Stimulated activated effector memory CD8-positive, alpha-beta T cell treated with anti-CD3 and anti-CD28 coated beads, Interleukin-12 subunit alpha, Interleukin-12 subunit beta, amount 100 ng/mL, for 72 hours (primary cell): ENCODE results near the gene RGS9BP.
"Not testable (repeated sequence)": the region's sequence is repeated elsewhere in the genome, so short reads cannot be mapped to it uniquely, and the experiment has no call there.

Experiments used
- ATAC-seq: fragments of 150-1000 bp; cut with Tn5 transposase; 2 replicates; pipeline ENCODE4 v1.10.0; 2021
- DNase-seq, 2 donors: peaks; one replicate each; pipeline ENCODE4 v3.0.0; 2021 to 2022; ENCODE audit warnings: low spot score in 2 of 2
- H3K27ac Mint-ChIP-seq: one replicate; pipeline ENCODE4 v1.8.0; 2022; ENCODE audit warnings: mild to moderate bottlenecking, mixed read lengths
- H3K36me3 Mint-ChIP-seq: one replicate; pipeline ENCODE4 v1.8.0; 2022; ENCODE audit warnings: mild to moderate bottlenecking, mixed read lengths
- H3K4me1 Mint-ChIP-seq: one replicate; pipeline ENCODE4 v1.8.0; 2022; ENCODE audit warnings: mixed read lengths
- H3K4me3 Mint-ChIP-seq: one replicate; pipeline ENCODE4 v1.8.0; 2022; ENCODE audit warnings: mild to moderate bottlenecking, mixed read lengths
- H3K9me3 Mint-ChIP-seq: one replicate; pipeline ENCODE4 v1.8.0; 2022; ENCODE audit warnings: mixed read lengths

The RGS9BP gene

GRCh38 chr19:32702010-32702409, 26.4 kb downstream of the RGS9BP start:
- peaks cover 20% of the 10 kb centered on the region for H3K4me1 Mint-ChIP-seq
- H3K36me3 Mint-ChIP-seq: peaks cover 79% of the 10 kb centered on the region
- no peak for DNase-seq
- H3K27ac Mint-ChIP-seq: no peak overlapping the region
- no peak for ATAC-seq
- H3K9me3 Mint-ChIP-seq: peaks cover 5% of the 10 kb centered on the region
- no peak overlapping the region for H3K4me3 Mint-ChIP-seq

GRCh38 chr19:32704006-32704405, 28.4 kb downstream of the RGS9BP start:
- H3K27ac Mint-ChIP-seq, ATAC-seq, DNase-seq, H3K9me3 Mint-ChIP-seq, H3K4me3 Mint-ChIP-seq: not testable (repeated sequence)
- Mint-ChIP-seq H3K4me1 (peaks cover 19% of the 10 kb centered on the region), H3K36me3 (peaks cover 82% of the 10 kb centered on the region)

- peaks cover 3% of the 10 kb centered on the region for H3K9me3 Mint-ChIP-seq
- DNase-seq (no peak), ATAC-seq (peak; percentile 78)
- peaks cover 16% of the 10 kb centered on the region for H3K4me1 Mint-ChIP-seq
- peak overlapping the region; percentile 76 for H3K27ac Mint-ChIP-seq
- no peak overlapping the region for H3K4me3 Mint-ChIP-seq
- H3K36me3 Mint-ChIP-seq: peaks cover 95% of the 10 kb centered on the region
These were observed 32.8 kb downstream of the RGS9BP start for GRCh38 chr19:32708457-32708856.

GRCh38 chr19:32709032-32709431, 33.4 kb downstream of the RGS9BP start:
- peaks cover 3% of the 10 kb centered on the region for H3K9me3 Mint-ChIP-seq
- peaks cover 16% of the 10 kb centered on the region for H3K4me1 Mint-ChIP-seq
- no peak overlapping the region for H3K4me3 Mint-ChIP-seq
- peak overlapping the region; percentile 76 for H3K27ac Mint-ChIP-seq
- H3K36me3 Mint-ChIP-seq: peaks cover 95% of the 10 kb centered on the region
- no peak for DNase-seq
- no peak for ATAC-seq

- Mint-ChIP-seq H3K9me3 (no peaks in the 10 kb centered on the region), H3K4me1 (peaks cover 15% of the 10 kb centered on the region), H3K4me3 (no peak overlapping the region), H3K36me3 (peaks cover 96% of the 10 kb centered on the region), H3K27ac (no peak overlapping the region)
- DNase-seq (no peak), ATAC-seq (no peak)
These were observed 36.1 kb downstream of the RGS9BP start for GRCh38 chr19:32711747-32712146.

GRCh38 chr19:32716203-32716602, 40.6 kb downstream of the RGS9BP start:
- not testable (repeated sequence) for H3K4me3 Mint-ChIP-seq, H3K9me3 Mint-ChIP-seq, H3K27ac Mint-ChIP-seq, DNase-seq, H3K4me1 Mint-ChIP-seq, ATAC-seq
- peaks cover 52% of the 10 kb centered on the region for H3K36me3 Mint-ChIP-seq

GRCh38 chr19:32717496-32717895, 41.8 kb downstream of the RGS9BP start:
- Mint-ChIP-seq H3K4me1 (no peaks in the 10 kb centered on the region), H3K27ac (no peak overlapping the region), H3K9me3 (no peaks in the 10 kb centered on the region), H3K4me3 (no peak overlapping the region), H3K36me3 (peaks cover 39% of the 10 kb centered on the region)
- no peak for DNase-seq
- no peak for ATAC-seq

- H3K4me1 Mint-ChIP-seq: no peaks in the 10 kb centered on the region
- H3K9me3 Mint-ChIP-seq: no peaks in the 10 kb centered on the region
- no peak overlapping the region for H3K4me3 Mint-ChIP-seq
- H3K36me3 Mint-ChIP-seq: peaks cover 31% of the 10 kb centered on the region
- DNase-seq (no peak), ATAC-seq (no peak)
- H3K27ac Mint-ChIP-seq: no peak overlapping the region
These were observed 42.6 kb downstream of the RGS9BP start for GRCh38 chr19:32718286-32718685.

GRCh38 chr19:32719611-32720059, 44.0 kb downstream of the RGS9BP start, which contains the start of gene TDRD12:
Gene TDRD12 (plus strand): TSS chr19:32719767. CDS start chr19:32720073, 306 bp downstream.
- Mint-ChIP-seq H3K36me3 (peaks cover 18% of the 10 kb centered on the region), H3K4me3 (no peak within 1 kb of the TSS), H3K4me1 (no peaks in the 10 kb centered on the region), H3K9me3 (no peaks in the 10 kb centered on the region), H3K27ac (no peak within 1 kb of the TSS)
- no peak for DNase-seq
- no peak for ATAC-seq

GRCh38 chr19:32720216-32720935, 44.7 kb downstream of the RGS9BP start:
- no peak overlapping the region for H3K27ac Mint-ChIP-seq
- H3K9me3 Mint-ChIP-seq: no peaks in the 10 kb centered on the region
- no peak overlapping the region for H3K4me3 Mint-ChIP-seq
- no peaks in the 10 kb centered on the region for H3K4me1 Mint-ChIP-seq
- H3K36me3 Mint-ChIP-seq: peaks cover 10% of the 10 kb centered on the region
- no peak for ATAC-seq
- DNase-seq: no peak

- H3K4me1 Mint-ChIP-seq: no peaks in the 10 kb centered on the region
- ATAC-seq (no peak), DNase-seq (no peak)
- H3K4me3 Mint-ChIP-seq: no peak overlapping the region
- H3K36me3 Mint-ChIP-seq: peaks cover 6% of the 10 kb centered on the region
- H3K27ac Mint-ChIP-seq: no peak overlapping the region
- no peaks in the 10 kb centered on the region for H3K9me3 Mint-ChIP-seq
These were observed 45.2 kb downstream of the RGS9BP start for GRCh38 chr19:32720936-32721250.
